Neural progenitor cell (in vitro differentiated cells): ENCODE measurements around the gene TMEM45A.

Source experiments
- CTCF ChIP-seq: fragments of 200-600 bp; sonication (generic); IDR thresholded peaks from 2 replicates; pipeline ENCODE4 v1.5.1; 2017; ENCODE audit warnings: antibody characterized with exemption, mild to moderate bottlenecking
- EZH2 ChIP-seq: fragments of 200-600 bp; sonication (generic); IDR thresholded peaks from 2 replicates; pipeline ENCODE4 v1.6.1; 2017; ENCODE audit warnings: antibody characterized with exemption, mild to moderate bottlenecking, moderate library complexity

DNA sequence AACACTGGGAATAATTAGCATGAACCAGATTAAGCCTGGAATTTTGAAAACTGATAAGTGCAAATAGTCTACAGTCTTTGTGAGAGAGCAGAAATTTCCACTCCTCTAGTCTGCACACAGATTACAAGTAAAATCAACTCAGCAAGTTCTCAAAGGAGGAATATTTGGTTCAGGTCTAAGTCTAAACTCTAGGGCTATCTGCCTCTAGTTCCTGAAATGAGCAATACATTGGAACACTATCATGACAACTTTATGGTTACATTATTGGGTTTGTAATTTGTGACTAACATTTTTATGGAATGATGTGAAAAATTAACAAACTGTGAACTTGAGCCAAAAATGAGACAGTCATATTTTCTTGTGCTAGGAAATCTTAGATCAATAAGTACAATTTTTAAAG is 86.2 kb downstream of the TMEM45A start:
- TF ChIP-seq CTCF (no peak), EZH2 (no peak)
